Ectodermal cell (in vitro differentiated cells): Measurements from ENCODE around the gene GLIPR1.
"Not testable (repeated sequence)": the region's sequence is repeated elsewhere in the genome, so short reads cannot be mapped to it uniquely, and the experiment has no call there.

Experiments
- H3K27ac ChIP-seq: 2 replicates; pipeline ENCODE4 v1.7.0; 2013; ENCODE audit warnings: mild to moderate bottlenecking, low read depth, low read length; ENCODE audit not compliant: insufficient read depth, poor library complexity, severe bottlenecking
- H3K27me3 ChIP-seq: 2 replicates; pipeline ENCODE4 v1.7.0; 2013; ENCODE audit warnings: mild to moderate bottlenecking, low read length; ENCODE audit not compliant: insufficient read depth, control insufficient read depth, poor library complexity, severe bottlenecking
- H3K36me3 ChIP-seq: one replicate; pipeline ENCODE4 v1.7.0; 2013; ENCODE audit warnings: low read length; ENCODE audit not compliant: control insufficient read depth, insufficient read depth
- H3K4me1 ChIP-seq: one replicate; pipeline ENCODE4 v1.7.0; 2013; ENCODE audit warnings: low read length; ENCODE audit not compliant: control insufficient read depth, insufficient read depth
- H3K4me3 ChIP-seq: 2 replicates; pipeline ENCODE4 v1.7.0; 2013; ENCODE audit warnings: low read depth, low read length, control low read depth; ENCODE audit not compliant: insufficient read depth
- H3K9me3 ChIP-seq: 2 replicates; pipeline ENCODE4 v1.7.0; 2013; ENCODE audit warnings: mild to moderate bottlenecking, low read length, moderate library complexity; ENCODE audit not compliant: control insufficient read depth
- WGBS, 2 experiments: methylation state at CpG; one replicate each; pipeline ENCODE4 v1.1.7; 2013; ENCODE audit warnings: missing lambda C conversion rate in 2 of 2; 5-methylcytosine and 5-hydroxymethylcytosine counted together

The GLIPR1 gene

DNA sequence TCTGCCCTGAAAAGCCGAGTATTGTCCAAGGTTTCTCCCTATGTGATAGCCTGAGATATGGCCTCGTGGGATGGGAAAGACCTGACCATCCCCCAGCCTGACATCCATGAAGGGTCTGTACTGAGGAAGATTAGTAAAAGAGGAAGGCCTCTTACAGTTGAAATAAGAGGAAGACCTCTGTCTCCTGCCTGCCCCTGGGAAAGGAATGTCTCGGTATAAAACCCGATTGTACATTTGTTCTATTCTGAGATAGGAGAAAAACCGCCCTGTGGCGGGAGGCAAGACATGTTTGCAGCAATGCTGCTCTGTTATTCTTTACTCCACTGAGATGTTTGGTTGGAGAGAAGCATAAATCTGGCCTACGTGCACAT lies 35.4 kb upstream of the GLIPR1 start:
- not testable (repeated sequence) for H3K27me3 ChIP-seq, H3K36me3 ChIP-seq, H3K9me3 ChIP-seq, H3K4me1 ChIP-seq, H3K27ac ChIP-seq, H3K4me3 ChIP-seq
- 92 to 94% methylated on average over 7 of the region's 7 CpGs for WGBS, 2 experiments

DNA sequence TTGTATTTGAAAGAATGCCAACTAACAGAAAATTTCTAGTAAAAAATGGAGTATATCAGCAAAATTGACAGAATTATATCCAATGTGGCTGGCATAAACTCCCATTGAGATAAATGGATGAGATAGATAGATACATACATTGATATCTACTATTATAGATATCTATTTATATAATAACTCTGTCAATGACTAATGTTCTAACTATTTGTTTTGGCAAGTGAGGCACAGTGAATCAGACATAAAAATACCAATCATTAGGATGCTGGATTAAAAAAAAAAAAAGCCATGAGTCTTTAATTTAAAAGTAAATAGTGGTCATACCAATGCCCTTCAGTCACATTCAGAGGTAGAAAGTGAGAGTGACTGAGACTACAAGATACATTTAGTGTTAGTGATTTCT lies 33.7 kb upstream of the GLIPR1 start:
- no peak overlapping the region for H3K4me3 ChIP-seq
- H3K27ac ChIP-seq: no peak overlapping the region
- no peaks in the 10 kb centered on the region for H3K36me3 ChIP-seq
- no peaks in the 10 kb centered on the region for H3K4me1 ChIP-seq
- H3K27me3 ChIP-seq: no peaks in the 10 kb centered on the region
- H3K9me3 ChIP-seq: no peaks in the 10 kb centered on the region

DNA sequence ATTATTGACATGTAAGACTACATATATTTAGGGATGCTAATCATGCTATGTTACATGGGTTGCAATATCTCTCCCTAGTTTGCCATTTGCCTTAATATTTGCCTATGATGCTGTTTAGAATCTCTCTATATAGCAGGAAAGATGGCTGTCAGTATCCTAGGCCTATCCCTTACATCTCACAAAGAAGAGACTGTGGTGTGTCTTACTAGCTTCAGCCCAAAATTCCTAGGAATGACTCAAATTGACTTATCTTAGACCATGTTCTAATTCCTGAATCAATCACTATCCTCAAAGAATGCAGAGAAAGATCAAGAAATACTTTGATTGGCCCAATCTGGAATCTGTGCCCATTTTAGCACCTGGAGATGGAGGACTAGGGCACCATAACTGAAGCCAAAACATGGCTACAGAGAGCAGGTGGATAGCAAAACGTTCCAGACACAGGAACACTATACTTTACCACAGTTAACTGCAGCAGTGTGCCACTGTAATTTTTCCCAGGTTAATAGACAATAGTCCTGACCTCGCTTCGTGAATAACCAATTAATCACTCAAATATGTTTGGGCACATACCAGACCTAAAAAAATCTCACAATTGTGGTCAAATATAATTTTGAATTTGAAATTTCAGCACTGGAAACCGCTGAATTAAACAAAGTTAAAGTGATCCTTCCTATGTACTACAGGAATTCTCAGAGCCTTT lies 32.7 kb upstream of the GLIPR1 start:
- Histone ChIP-seq H3K4me1 (no peaks in the 10 kb centered on the region), H3K9me3 (no peaks in the 10 kb centered on the region), H3K27me3 (no peaks in the 10 kb centered on the region), H3K36me3 (no peaks in the 10 kb centered on the region), H3K4me3 (no peak overlapping the region), H3K27ac (no peak overlapping the region)
- WGBS, 2 experiments: 84 to 91% methylated on average over 4 of the region's 4 CpGs

DNA sequence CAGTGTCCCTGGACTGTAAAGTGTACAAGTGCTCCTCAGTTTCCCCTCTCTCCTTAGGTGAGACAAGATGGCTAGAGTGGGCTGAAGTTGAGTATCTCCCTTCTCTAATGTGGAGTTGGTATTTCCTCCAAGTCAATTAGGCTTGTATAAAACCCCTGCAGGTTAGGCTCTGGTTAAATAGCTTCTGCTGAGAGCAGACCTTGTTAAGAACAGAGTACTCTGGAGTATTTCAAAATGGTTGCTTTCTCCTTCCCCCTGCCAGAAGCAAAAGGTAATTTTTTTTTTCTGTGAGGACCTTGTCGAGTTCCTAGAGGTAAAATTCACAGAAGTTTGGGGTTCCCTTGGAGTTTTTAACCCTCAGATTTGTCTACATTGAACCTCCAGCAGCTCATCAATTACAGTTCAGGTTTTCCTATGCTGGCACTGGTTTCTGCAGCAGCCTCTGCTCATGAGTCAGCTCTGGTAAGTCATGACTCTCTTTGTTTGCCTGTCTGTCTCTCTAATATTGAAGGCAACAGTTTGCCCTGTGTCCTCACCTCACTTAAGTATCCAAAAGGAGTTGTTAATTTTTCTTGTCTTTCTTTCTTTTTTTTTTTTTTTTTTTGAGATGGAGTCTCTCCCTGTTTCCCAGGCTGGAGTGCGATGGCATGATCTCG lies 27.8 kb upstream of the GLIPR1 start:
- H3K9me3 ChIP-seq: no peaks in the 10 kb centered on the region
- no peaks in the 10 kb centered on the region for H3K4me1 ChIP-seq
- H3K4me3 ChIP-seq: no peak overlapping the region
- H3K27me3 ChIP-seq: no peaks in the 10 kb centered on the region
- no peaks in the 10 kb centered on the region for H3K36me3 ChIP-seq
- H3K27ac ChIP-seq: no peak overlapping the region
- 85 to 90% methylated on average over 3 of the region's 3 CpGs for WGBS, 2 experiments

DNA sequence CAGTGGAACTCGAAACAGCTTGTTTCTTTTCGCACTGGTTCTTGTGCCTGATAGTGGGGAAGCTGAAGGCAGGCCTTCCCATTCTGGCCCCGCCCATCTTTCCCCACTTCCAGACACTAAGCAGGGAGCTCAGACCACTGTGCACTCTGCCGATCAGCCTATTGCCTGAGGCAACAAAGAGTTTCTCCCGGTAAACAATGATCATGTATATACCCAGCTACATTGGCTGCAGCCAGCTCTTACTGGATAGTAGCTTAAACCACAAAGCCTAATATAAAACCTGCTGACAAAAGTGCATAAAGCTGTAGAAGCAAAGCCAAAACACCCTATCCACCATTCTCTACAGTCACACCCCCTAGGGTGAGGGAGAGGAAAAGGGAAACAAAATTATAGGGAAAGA lies 24.7 kb upstream of the GLIPR1 start:
- WGBS, 2 experiments: 88 to 91% methylated on average over 5 of the region's 5 CpGs
- H3K36me3 ChIP-seq: no peaks in the 10 kb centered on the region
- H3K27me3 ChIP-seq: no peaks in the 10 kb centered on the region
- H3K27ac ChIP-seq: no peak overlapping the region
- H3K4me3 ChIP-seq: no peak overlapping the region
- no peaks in the 10 kb centered on the region for H3K9me3 ChIP-seq
- H3K4me1 ChIP-seq: no peaks in the 10 kb centered on the region

DNA sequence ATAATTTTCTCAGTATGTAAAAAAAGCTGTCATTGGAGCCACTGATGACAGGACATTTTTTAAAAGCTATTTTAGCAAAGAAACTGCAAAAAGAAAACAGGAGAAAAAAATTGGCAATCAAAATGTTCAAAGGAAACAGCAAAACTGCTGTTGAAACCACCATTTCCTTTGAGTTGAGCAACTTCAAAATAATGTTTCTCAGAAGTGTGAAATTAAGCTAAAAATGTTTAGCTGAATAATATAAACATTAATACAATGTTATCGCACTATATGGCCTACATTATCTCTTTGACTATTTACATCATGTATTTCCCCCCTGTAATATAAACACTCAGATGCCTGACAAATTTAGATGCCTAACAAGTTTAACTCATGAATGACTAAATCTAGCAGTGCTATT lies 23.4 kb upstream of the GLIPR1 start:
- 87 to 96% methylated on average over 1 of the region's 1 CpG for WGBS, 2 experiments

DNA sequence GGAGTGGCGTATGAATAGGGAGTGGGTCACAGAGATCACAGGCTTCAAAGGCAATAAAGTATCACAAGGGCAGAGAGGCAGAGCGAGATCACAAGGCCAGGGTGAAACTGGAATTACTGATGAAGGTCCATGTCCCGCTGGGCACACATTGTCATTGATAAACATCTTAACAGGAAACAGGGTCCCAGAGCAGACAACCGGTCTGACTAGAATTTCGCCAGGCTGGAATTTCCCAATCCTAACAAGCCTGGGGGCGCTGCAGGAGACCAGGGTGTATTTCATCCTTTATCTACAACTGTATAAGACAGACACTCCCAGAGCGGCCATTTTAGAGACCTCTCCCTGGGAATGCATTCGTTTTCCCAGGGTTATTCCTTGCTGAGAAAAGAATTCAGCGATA lies 22.7 kb upstream of the GLIPR1 start:
- 89 to 91% methylated on average over 9 of the region's 9 CpGs for WGBS, 2 experiments

More for the DNA sequence above, 23.4 kb upstream of the GLIPR1 start:
- Histone ChIP-seq H3K27me3 (no peaks in the 10 kb centered on the region), H3K36me3 (no peaks in the 10 kb centered on the region), H3K4me1 (no peaks in the 10 kb centered on the region), H3K27ac (no peak overlapping the region), H3K4me3 (no peak overlapping the region), H3K9me3 (no peaks in the 10 kb centered on the region)

DNA sequence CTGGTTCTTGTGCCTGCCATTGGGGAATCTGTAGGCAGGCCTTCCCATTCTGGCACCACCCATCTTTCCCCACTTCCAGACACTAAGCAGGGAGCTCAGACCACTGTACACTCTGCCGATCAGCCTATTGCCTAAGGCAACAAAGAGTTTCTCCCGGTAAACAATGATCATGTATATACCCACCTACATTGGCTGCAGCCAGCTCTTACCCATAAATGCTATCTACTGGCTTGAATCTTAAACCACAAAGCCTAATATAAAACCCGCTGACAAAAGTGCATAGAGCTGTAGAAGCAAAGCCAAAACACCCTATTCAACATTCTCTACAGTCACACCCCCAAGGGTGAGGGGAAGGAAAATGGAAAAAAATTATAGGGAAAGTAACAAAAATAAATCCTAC lies 20.8 kb upstream of the GLIPR1 start:
- Histone ChIP-seq H3K27me3 (no peaks in the 10 kb centered on the region), H3K9me3 (no peaks in the 10 kb centered on the region), H3K4me3 (no peak overlapping the region), H3K4me1 (no peaks in the 10 kb centered on the region), H3K27ac (no peak overlapping the region), H3K36me3 (no peaks in the 10 kb centered on the region)
- WGBS, 2 experiments: 86 to 91% methylated on average over 2 to 3 of the region's 3 CpGs

More for the DNA sequence above, 22.7 kb upstream of the GLIPR1 start:
- H3K4me3 ChIP-seq, H3K4me1 ChIP-seq, H3K27ac ChIP-seq, H3K9me3 ChIP-seq, H3K27me3 ChIP-seq, H3K36me3 ChIP-seq: not testable (repeated sequence)

DNA sequence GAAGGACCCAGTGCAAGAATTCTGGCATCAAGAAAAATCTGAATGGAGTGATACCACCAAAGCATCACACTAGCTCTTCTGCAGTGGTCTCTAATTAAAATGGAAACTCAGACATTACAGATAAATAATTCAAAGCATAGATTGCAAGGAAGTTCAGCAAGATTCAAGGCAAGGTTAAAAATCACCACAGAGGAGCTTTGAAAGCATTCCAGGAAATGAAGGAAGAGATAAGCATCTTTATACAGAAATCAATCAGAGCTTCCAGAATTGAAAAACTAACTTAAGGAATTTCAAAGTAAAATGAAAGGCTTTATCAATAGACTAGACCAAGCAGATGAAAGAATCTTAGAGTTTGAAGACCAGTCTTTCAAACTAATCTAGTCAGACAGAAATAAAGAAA lies 20.4 kb upstream of the GLIPR1 start:
- Histone ChIP-seq H3K36me3 (no peaks in the 10 kb centered on the region), H3K4me1 (no peaks in the 10 kb centered on the region), H3K27me3 (no peaks in the 10 kb centered on the region), H3K4me3 (no peak overlapping the region), H3K27ac (no peak overlapping the region), H3K9me3 (no peaks in the 10 kb centered on the region)

DNA sequence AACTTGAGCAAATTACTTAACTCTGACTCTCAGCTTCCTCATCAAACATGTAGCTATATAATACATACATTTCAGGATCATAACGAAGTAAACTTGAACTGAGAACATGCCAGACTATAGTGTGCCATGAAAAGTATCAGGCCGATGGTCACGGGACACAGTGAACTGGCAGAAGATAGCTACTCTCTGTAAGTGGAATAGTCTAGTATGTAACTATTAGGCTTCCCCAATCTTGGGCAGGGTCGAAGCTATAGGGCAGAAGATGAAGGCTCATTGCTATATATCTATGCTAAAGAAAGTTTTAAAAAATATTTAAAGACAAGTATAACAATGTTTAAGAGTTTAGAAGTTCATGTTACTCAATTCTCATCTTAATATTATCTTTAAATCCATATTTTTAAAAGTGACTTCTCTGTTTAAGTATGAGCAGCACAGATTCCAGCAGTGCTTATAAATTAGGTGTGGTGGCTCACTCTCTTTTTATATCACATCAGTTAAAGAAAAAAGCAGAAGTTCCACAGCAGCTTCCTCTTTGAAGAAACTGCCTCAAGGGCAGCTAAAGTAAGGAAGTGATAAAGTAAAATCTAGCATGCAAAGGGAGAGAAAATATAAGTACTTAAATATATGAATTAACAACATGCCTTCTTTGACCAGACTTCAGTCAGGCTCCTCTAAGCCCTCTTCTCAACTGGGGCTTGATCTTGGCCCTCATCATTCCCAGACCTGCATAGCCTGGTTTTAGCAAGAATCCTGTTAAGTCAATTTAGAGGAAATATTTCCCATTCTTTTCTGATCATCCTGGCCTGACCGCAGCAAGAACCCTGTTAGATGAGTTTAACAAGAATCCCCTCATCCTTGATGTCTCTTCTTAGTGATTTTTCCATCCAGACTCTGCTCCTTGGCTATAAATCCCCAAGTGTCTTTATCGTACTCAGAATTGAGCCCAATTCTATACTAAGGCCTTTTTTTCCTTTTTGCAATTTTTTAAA lies 8.4 kb upstream of the GLIPR1 start:
- Histone ChIP-seq H3K27ac (no peak overlapping the region), H3K4me3 (no peak overlapping the region)
- WGBS, 2 experiments: 94 to 99% methylated on average over 5 of the region's 6 CpGs

More for the DNA sequence above, 8.4 kb upstream of the GLIPR1 start:
- Histone ChIP-seq H3K36me3 (no peaks in the 10 kb centered on the region), H3K9me3 (no peaks in the 10 kb centered on the region), H3K27me3 (no peaks in the 10 kb centered on the region), H3K4me1 (no peaks in the 10 kb centered on the region)
